ENCODE results near the gene S100A13.
"Not testable (repeated sequence)": the region's sequence is repeated elsewhere in the genome, so short reads cannot be mapped to it uniquely, and the experiment has no call there.

- not testable (repeated sequence) for TF ChIP-seq REST (IDR thresholded peaks at IDR 0.05; ENCODE audit: insufficient read depth in 1 of 2, low read depth in 2 of 2, low read length in 1 of 2); CTCF (IDR thresholded peaks at IDR 0.05); POLR2AphosphoS5 (IDR thresholded peaks at IDR 0.05; ENCODE audit: low read depth, low read length); TCF7L2 (IDR thresholded peaks at IDR 0.05; ENCODE audit: low read depth, low read length); SIN3A (IDR thresholded peaks at IDR 0.05; ENCODE audit: borderline replicate concordance, insufficient read depth, low read depth, low read length)
These were observed 39.3 kb downstream of the S100A13 start for GRCh38 chr1:153588033-153588432.

All from Panc1 (cell line).